ENCODE measurements around the gene PRR20E.

Gene PRR20E

GRCh38 chr13:57191667-57192066 is 24.7 kb downstream of the PRR20E start:
- TF ChIP-seq CTCF (IDR thresholded peaks at IDR 0.05; ENCODE audit: extremely low read depth, insufficient read depth, missing control alignments): no peak
- in situ Hi-C loops (cut with MboI; ENCODE audit: low pct_unique_long_range_greater_than_20kb, low sequenced_read_pairs, unreplicated experiment): no loop called here
- DNase-seq (ENCODE audit: low spot score): no peak

GRCh38 chr13:57212989-57213388 is 46.0 kb downstream of the PRR20E start:
- TF ChIP-seq CTCF (IDR thresholded peaks at IDR 0.05; ENCODE audit: extremely low read depth, insufficient read depth, missing control alignments): no peak
- DNase-seq (ENCODE audit: low spot score): no peak
- in situ Hi-C loops (cut with MboI; ENCODE audit: low pct_unique_long_range_greater_than_20kb, low sequenced_read_pairs, unreplicated experiment): no loop called here

All from GM13977 (cell line).